GM12891 (cell line): ENCODE measurements around the gene ZDHHC14.

Experiments
- PAX5 ChIP-seq: IDR thresholded peaks from 2 replicates; pipeline ENCODE4 v1.6.1; 2011; ENCODE audit warnings: low read length, moderate library complexity, mild to moderate bottlenecking; ENCODE audit not compliant: insufficient read depth, severe bottlenecking
- POLR2A ChIP-seq: IDR thresholded peaks from 2 replicates; pipeline ENCODE4 v1.6.1; 2011; ENCODE audit warnings: low read depth, low read length, control low read depth
- POLR2AphosphoS5 ChIP-seq: IDR thresholded peaks from 2 replicates; pipeline ENCODE4 v1.6.1; 2011; ENCODE audit warnings: low read depth, low read length, control low read depth
- POU2F2 ChIP-seq: IDR thresholded peaks from 2 replicates; pipeline ENCODE4 v1.6.1; 2011; ENCODE audit warnings: low read depth, mild to moderate bottlenecking, control low read depth, low read length, moderate library complexity
- SPI1 ChIP-seq: IDR thresholded peaks from 2 replicates; pipeline ENCODE4 v1.6.1; 2011; ENCODE audit warnings: low read depth, low read length, control low read depth
- TAF1 ChIP-seq: IDR thresholded peaks from 2 replicates; pipeline ENCODE4 v1.6.1; 2011; ENCODE audit warnings: low read depth, low read length, control low read depth

- TF ChIP-seq TAF1 = no peak
- no peak for TF ChIP-seq POLR2A
- no peak for TF ChIP-seq SPI1
- no peak for TF ChIP-seq POLR2AphosphoS5
- TF ChIP-seq PAX5 = no peak
- no peak for TF ChIP-seq POU2F2
Measured at GRCh38 chr6:157656437-157656997, 275.5 kb downstream of the ZDHHC14 start.
